GM20000 (cell line): ENCODE results near the gene CTSL.
"Not testable (repeated sequence)": the region's sequence is repeated elsewhere in the genome, so short reads cannot be mapped to it uniquely, and the experiment has no call there.

ENCODE experiments used
- DNase-seq: peaks from one replicate; pipeline ENCODE4 v3.0.0; 2012; ENCODE audit warnings: low spot score
- TF ChIP-seq, protein P1 (sequence below): IDR thresholded peaks from 2 replicates; pipeline ENCODE4 v1.5.1; 2012; ENCODE audit warnings: mild to moderate bottlenecking, control low read depth; ENCODE audit errors: extremely low read depth, missing control alignments

The CTSL gene

GRCh38 chr9:87749335-87750035 lies 23.6 kb downstream of the CTSL start:
- TF ChIP-seq, protein P1, sequence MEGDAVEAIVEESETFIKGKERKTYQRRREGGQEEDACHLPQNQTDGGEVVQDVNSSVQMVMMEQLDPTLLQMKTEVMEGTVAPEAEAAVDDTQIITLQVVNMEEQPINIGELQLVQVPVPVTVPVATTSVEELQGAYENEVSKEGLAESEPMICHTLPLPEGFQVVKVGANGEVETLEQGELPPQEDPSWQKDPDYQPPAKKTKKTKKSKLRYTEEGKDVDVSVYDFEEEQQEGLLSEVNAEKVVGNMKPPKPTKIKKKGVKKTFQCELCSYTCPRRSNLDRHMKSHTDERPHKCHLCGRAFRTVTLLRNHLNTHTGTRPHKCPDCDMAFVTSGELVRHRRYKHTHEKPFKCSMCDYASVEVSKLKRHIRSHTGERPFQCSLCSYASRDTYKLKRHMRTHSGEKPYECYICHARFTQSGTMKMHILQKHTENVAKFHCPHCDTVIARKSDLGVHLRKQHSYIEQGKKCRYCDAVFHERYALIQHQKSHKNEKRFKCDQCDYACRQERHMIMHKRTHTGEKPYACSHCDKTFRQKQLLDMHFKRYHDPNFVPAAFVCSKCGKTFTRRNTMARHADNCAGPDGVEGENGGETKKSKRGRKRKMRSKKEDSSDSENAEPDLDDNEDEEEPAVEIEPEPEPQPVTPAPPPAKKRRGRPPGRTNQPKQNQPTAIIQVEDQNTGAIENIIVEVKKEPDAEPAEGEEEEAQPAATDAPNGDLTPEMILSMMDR: no peak
- DNase-seq: no peak

GRCh38 chr9:87750726-87751125 lies 24.8 kb downstream of the CTSL start:
- TF ChIP-seq, protein P1: no peak
- DNase-seq: no peak

DNA sequence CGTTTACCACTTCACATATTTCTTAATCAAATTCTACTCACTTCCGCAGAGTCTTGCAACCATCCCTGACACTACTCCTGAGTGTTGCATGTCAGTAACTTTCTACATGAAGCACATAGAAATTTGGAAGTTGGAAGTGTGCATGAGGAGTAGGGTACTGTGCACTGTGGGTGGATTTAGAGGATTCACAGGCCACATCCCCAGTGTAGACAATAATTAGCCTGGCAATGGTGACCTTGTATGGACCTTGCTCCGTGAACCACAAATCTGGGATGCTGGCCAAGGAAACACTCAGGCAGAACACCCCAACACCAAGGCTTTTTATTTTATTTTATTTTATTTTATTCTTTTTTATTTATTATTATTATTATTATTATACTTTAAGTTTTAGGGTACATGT lies 25.5 kb downstream of the CTSL start:
- no peak for DNase-seq
- TF ChIP-seq, protein P1: no peak

- DNase-seq: no peak
- TF ChIP-seq, protein P1: no peak
Observed at GRCh38 chr9:87751868-87752267, 25.9 kb downstream of the CTSL start.

DNA sequence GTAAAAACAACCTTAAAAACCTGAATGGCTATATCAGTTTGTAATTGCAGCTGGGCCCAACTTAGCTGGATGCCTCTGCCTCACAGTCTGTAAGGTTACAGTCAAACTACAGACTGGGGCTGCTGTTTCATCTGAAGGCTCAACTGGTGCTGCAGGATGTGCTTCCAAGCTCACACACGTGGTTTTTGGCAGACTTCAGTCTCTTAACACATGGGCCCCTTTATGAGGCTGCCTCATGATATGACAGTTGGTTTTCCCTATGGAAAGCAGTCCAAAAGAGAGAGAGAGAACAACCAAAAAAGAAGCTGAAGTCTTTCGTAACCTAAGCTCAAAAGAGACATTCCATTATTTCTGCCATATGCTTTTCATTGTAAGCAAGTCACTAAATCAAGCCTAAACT lies 27.4 kb downstream of the CTSL start:
- TF ChIP-seq, protein P1: no peak
- no peak for DNase-seq

- not testable (repeated sequence) for DNase-seq
Observed at GRCh38 chr9:87758330-87758729, 32.4 kb downstream of the CTSL start.

GRCh38 chr9:87759980-87760379 lies 34.1 kb downstream of the CTSL start:
- DNase-seq: not testable (repeated sequence)

- no peak for DNase-seq
- TF ChIP-seq, protein P1: no peak
Observed at GRCh38 chr9:87760529-87760928, 34.6 kb downstream of the CTSL start.
